Activated CD4-positive, alpha-beta memory T cell treated with anti-CD3 and anti-CD28 coated beads, Interleukin-2, amount 10 ng/mL, durations not matched to agents 7 days and 5 days (primary cell): Measurements from ENCODE around the gene PAOX. TPM values are rescaled to one million over a fixed set of nuclear protein-coding genes. Genes with fewer than 3 reads are reported as not detected.

ENCODE experiments used
- CTCF ChIA-PET: fragments of 350-600 bp; sonication (Branson Sonifier 250); formaldehyde crosslinking; loops from one replicate; lab custom pipeline; 2021; ENCODE audit warnings: antibody characterized with exemption, inconsistent platforms; lab: Charles Lee
- POLR2A ChIA-PET: fragments of 350-600 bp; sonication (Branson Sonifier 250); formaldehyde crosslinking; loops from one replicate; lab custom pipeline; 2021; ENCODE audit warnings: antibody characterized with exemption; lab: Charles Lee
- DNase-seq: peaks from one replicate; pipeline ENCODE4 v3.0.0-alpha.2; 2020
- H3K27ac Mint-ChIP-seq: one replicate; pipeline ENCODE4 v1.8.0; 2021; ENCODE audit warnings: mild to moderate bottlenecking, mixed read lengths
- H3K27me3 Mint-ChIP-seq: one replicate; pipeline ENCODE4 v1.8.0; 2021; ENCODE audit warnings: mixed read lengths
- H3K36me3 Mint-ChIP-seq: one replicate; pipeline ENCODE4 v1.8.0; 2021; ENCODE audit warnings: low read depth, mixed read lengths
- H3K4me1 Mint-ChIP-seq: one replicate; pipeline ENCODE4 v1.8.0; 2021; ENCODE audit warnings: mixed read lengths
- H3K4me3 Mint-ChIP-seq: one replicate; pipeline ENCODE4 v1.8.0; 2021; ENCODE audit warnings: mild to moderate bottlenecking, mixed read lengths
- H3K9me3 Mint-ChIP-seq: one replicate; pipeline ENCODE4 v1.8.0; 2021; ENCODE audit warnings: mixed read lengths
- total RNA-seq, 2 experiments: library from RNA; stranded (reverse); gene quantifications; one replicate each; pipeline ENCODE4 v1.2.3, GENCODE V29; 2021

Gene PAOX
- total RNA-seq: 1 to 10 TPM; 5.9 to 7.8 TPM

DNA sequence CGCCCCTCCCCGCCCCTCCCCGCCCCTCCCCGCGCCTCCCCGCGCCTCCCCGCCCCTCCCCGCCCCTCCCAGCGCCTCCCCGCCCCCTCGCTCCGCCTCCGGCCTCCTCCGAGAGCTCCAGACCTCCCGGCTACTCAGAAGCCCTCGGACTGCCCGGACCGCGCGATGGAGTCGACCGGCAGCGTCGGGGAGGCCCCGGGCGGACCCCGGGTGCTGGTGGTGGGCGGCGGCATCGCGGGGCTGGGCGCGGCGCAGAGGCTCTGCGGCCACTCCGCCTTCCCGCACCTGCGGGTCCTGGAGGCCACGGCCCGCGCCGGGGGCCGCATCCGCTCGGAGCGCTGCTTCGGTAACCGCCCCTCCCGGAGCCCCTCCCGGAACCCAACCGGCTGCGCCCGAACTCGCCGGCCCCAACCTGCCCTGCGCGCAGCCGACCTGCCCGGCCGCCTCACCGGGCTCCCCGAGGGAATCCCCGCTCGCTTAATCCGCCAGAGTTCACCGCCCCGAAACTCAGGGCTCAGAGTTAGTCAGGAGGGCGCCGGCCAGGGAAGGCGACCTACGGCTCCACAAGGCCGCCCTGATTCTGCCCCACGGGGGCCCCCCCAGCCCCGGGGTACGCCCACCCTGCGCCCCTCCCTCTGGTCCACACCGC, at the start of gene PAOX:
Gene PAOX (plus strand): TSS at position 111 of the 649 bp plus-strand sequence. CDS start 55 bp downstream, at position 166.
- ChIA-PET POLR2A (interaction anchor here (1.1 to 6.2 kb wide), 3 partner anchors 11 to 26 kb away, joined by 3 to 68 read pairs (median 8); partner anchors contain the start of gene FUOM), CTCF (interaction anchor here (1.4 kb wide), 1 partner anchor 9 kb away, joined by 3 read pairs; no protein-coding TSS in a partner anchor)
- peaks cover 7% of the 10 kb centered on the region for H3K27me3 Mint-ChIP-seq
- DNase-seq: peak; percentile 58
- H3K4me3 Mint-ChIP-seq: peak within 1 kb of the TSS; percentile 77
- H3K27ac Mint-ChIP-seq: peak within 1 kb of the TSS; percentile 35
- H3K4me1 Mint-ChIP-seq: peaks cover 14% of the 10 kb centered on the region
- H3K36me3 Mint-ChIP-seq: no peaks in the 10 kb centered on the region
- no peaks in the 10 kb centered on the region for H3K9me3 Mint-ChIP-seq

DNA sequence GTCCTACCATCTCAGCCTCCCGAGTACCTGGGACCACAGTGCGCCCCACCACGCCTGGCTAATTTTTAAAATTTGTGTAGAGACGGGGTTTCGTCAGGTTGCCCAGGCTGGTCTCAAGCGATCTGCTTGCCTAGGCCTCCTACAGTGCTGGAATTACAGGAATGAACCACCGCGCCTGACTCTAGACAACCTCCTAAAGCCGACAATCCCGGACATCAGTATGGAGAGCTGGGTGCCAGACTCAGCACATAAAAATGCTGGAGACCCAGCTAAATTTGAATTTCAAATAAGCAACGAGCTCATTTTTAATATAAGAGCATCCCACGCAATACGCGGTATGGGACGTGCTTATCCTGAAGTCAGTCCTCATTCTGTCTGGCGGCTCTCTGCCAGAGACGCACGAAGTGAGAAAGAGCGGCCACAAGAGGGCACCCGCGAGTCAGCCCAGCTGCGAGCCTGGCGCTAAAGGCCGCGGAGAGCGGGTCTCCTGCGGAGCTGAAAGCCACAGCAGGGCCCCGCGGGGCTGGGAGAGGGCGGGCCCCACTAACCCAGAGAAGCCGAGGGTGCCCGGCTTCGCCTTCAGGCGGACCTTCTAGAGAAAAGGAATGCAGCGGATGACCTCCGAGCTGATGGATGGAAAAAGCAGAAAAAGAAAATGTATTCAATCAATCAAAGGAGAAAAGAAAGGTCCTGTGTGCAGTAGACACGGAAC, 49.4 kb upstream of the PAOX start:
- Mint-ChIP-seq H3K9me3 (no peaks in the 10 kb centered on the region), H3K4me3 (no peak overlapping the region), H3K27me3 (peaks cover 68% of the 10 kb centered on the region), H3K36me3 (no peaks in the 10 kb centered on the region), H3K27ac (no peak overlapping the region), H3K4me1 (peaks cover 11% of the 10 kb centered on the region)
- CTCF ChIA-PET: interaction anchor here (0.5 to 3.0 kb wide), 38 partner anchors 9 to 804 kb away, joined by 3 to 18 read pairs (median 4); partner anchors contain the start of genes ECHS1, FUOM and PRAP1
- DNase-seq: peak; percentile 85
- POLR2A ChIA-PET: interaction anchor here (1.2 to 2.8 kb wide), 2 partner anchors 60 to 76 kb away, joined by 4 to 8 read pairs; no protein-coding TSS in a partner anchor

DNA sequence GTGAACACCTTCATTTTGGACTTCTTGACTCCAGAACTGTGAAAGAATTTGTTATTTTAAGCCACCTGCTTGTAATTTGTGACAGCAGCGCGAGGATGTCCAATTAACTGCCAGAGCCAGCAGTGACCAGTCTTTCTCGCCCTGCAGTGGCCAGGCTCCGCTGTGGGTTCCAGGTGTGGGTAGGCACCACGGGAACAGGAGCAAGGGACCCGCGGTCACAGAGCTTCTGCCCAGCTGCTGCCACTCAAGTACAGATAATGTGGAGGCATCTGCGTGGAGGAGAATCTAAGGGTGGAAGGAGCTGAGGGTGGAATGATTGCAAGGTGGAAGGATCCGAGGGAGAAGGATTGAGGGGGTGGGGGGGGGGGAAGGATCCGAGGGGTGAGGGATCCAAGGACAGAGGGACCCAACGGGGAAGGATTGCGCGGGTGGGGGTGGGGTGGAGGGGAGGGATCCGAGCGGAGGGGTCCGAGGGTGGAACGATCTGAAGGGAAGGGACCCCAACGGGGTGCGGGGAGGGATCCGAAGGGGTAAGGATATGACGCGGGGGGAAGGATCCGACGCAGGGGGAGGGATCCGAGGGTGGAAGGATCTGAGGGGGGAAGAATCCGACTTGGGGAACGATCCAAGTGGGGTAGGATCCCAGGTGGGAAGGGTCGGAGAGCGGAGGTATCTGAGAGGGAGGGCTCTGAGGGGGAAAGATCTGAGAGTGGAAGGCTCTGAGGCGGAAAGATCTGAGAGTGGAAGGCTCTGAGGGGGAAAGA, 45.9 kb upstream of the PAOX start:
- H3K27ac Mint-ChIP-seq: no peak overlapping the region
- H3K4me3 Mint-ChIP-seq: no peak overlapping the region
- no peak for DNase-seq
- no peaks in the 10 kb centered on the region for H3K36me3 Mint-ChIP-seq
- peaks cover 51% of the 10 kb centered on the region for H3K27me3 Mint-ChIP-seq
- peaks cover 9% of the 10 kb centered on the region for H3K4me1 Mint-ChIP-seq
- POLR2A ChIA-PET: no interaction called here
- H3K9me3 Mint-ChIP-seq: no peaks in the 10 kb centered on the region
- CTCF ChIA-PET: interaction anchor here (0.7 kb wide), 1 partner anchor 12 kb away, joined by 4 read pairs; no protein-coding TSS in a partner anchor

DNA sequence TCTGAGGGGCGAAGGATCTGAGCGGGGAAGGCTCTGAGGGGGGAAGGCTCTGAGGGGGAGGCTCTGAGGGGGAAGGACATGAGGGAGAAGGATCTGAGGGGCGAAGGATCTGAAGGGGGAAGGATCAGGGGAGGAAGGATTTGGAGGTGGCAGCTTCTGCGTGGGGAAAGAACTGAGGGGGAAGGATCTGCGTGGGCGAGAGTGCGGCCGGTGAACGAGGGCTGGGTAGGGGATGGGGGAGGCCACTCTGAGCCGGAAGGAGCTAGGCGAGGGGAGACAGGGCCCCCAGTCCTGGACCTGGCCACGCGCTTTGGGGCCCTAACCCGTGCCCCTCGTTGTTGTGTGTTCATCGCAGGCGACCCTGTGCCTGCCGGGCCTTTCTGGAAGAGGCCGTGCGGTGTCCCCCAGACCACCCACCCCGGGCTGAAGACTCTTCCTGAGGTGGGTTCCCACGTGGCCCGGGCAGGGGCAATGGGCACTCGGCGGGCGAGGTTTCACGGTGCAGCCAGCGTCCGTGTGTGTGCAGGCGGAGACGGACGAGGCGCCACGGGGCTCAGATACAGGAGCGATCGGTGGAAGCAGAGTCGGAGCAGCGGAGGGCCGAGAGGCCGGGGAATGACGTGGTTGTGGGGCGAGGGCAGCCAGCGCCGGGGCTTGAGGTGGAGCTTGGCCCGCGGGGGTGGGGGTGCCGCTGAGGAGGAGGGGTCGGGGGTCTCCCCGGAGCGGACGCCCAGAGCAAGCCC, 44.4 kb upstream of the PAOX start:
- no peaks in the 10 kb centered on the region for H3K36me3 Mint-ChIP-seq
- no peak for DNase-seq
- CTCF ChIA-PET: interaction anchor here (0.7 kb wide), 1 partner anchor 64 kb away, joined by 3 read pairs; no protein-coding TSS in a partner anchor
- peak overlapping the region; percentile 30 for H3K4me3 Mint-ChIP-seq
- no peaks in the 10 kb centered on the region for H3K9me3 Mint-ChIP-seq
- H3K27ac Mint-ChIP-seq: no peak overlapping the region
- POLR2A ChIA-PET: no interaction called here
- H3K4me1 Mint-ChIP-seq: peaks cover 7% of the 10 kb centered on the region
- peaks cover 40% of the 10 kb centered on the region for H3K27me3 Mint-ChIP-seq

DNA sequence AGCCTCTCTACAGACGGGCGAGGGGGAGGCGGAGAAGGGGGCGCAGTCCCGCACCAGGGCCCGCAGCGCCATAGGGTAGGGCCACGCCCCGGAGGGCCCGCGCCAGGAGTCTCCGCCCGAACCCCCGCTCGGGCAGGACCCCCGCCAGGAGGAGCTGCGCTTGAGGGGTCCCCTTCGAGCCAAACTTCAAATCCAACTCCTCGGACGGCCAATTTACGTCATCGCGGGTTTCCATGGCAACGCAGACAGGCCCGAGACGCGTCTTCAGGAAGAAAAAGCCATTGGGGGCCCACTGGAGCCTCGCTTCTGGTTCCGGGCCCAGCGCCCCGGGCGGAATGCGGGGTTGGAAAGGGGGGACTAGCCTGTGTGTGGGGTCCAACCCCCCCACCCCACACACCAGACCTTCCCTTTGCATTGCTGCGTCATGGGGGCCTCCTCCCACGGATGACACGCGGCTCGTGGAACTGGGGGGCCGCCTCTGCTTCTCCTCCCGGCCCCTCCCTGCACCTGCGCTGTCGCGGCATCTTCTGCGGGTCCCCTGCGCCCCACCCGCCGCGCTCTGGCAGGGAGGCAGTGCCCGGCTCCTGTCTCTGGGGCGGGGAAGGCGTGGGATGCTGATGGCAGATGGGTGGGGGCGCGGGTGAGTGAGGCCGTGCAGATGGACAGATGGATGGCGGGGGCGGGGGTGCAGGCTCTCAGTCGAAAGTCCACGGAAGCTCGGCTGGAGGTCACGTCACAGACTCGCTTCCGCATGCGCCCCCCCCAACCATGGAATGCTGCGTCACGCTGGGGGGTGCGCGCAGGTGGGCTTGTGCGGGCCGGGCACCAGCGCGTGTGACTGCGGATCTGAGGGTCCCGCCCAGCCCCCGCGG, 43.6 kb upstream of the PAOX start:
- no peaks in the 10 kb centered on the region for H3K36me3 Mint-ChIP-seq
- H3K4me3 Mint-ChIP-seq: no peak overlapping the region
- ChIA-PET POLR2A (interaction anchor here (1.3 kb wide), 1 partner anchor 22 kb away, joined by 3 read pairs; no protein-coding TSS in a partner anchor), CTCF (interaction anchor here (0.7 kb wide), 1 partner anchor 63 kb away, joined by 3 read pairs; no protein-coding TSS in a partner anchor)
- H3K27ac Mint-ChIP-seq: no peak overlapping the region
- peak; percentile 77 for DNase-seq
- H3K4me1 Mint-ChIP-seq: peaks cover 3% of the 10 kb centered on the region
- peaks cover 37% of the 10 kb centered on the region for H3K27me3 Mint-ChIP-seq
- no peaks in the 10 kb centered on the region for H3K9me3 Mint-ChIP-seq

DNA sequence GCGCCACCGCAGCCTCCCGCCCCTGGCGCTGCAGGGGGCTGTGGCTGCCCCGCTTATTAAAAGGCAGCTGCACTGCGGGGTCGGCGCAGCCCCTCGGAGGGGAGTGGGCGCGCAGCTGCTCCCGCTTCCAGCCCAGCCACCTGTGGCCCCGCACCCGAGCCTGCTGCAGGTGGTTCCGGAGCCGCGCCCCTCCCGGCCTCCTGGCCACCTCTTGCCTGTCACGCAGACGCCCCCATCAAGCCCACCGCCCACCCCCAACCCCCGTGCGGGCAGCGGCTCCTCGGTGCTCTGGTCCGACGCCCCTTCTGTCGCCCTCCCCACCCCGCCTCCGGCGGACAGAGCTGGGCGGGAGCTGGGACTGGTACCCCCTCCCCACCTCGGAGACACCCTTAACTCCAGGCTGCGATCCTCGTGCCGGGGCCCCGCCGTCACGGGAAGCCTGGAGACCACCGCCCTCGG, 42.9 kb upstream of the PAOX start:
- Mint-ChIP-seq H3K27me3 (peaks cover 31% of the 10 kb centered on the region), H3K4me1 (peaks cover 3% of the 10 kb centered on the region), H3K9me3 (no peaks in the 10 kb centered on the region), H3K4me3 (no peak overlapping the region), H3K36me3 (no peaks in the 10 kb centered on the region), H3K27ac (no peak overlapping the region)
- POLR2A ChIA-PET: interaction anchor here (1.3 kb wide), 1 partner anchor 21 kb away, joined by 3 read pairs; no protein-coding TSS in a partner anchor
- DNase-seq: no peak
- CTCF ChIA-PET: interaction anchor here (1.1 kb wide), 1 partner anchor 58 kb away, joined by 4 read pairs; no protein-coding TSS in a partner anchor

DNA sequence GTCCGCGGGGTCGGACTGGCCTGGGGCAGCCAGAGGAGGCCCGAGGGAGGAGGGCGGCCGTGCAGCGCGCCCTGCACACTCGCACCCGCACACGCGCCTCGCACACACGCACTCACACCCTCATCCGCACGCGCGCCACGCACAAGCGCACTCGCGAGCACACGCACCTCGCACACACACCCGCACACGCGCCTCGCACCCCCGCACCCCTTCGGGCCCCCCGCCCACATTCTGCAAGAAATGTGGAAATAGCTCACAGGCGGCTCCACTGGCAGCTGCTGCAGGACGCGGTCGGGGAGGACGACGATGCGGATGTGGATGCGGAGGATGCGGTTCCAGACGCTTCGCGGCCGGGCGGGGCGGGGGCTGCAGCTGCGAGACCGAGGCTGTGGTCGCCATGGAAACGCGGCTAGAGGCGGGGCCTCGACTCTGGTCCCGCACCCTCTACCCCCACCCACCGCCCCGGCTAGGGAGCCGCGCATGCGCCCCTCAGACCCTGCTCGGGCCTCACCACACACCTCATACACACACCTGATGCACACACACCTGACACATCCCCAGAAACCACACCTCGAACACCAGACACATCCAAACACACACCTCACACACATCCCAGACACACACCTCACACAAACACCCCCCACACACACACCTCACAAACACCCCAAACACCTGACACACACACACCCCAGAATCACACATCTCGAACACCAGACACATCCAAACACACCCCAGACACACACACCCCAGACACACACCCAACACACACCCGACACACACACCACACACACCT, 42.3 kb upstream of the PAOX start, which contains the start of gene CALY:
Gene CALY (minus strand): TSS at position 320 of the 793 bp plus-strand sequence. CDS start 7,907 bp downstream, outside the sequence.
- CTCF ChIA-PET: interaction anchor here (0.6 to 1.1 kb wide), 2 partner anchors 58 to 293 kb away, joined by 3 to 4 read pairs; no protein-coding TSS in a partner anchor
- H3K9me3 Mint-ChIP-seq: no peaks in the 10 kb centered on the region
- H3K27me3 Mint-ChIP-seq: peaks cover 25% of the 10 kb centered on the region
- POLR2A ChIA-PET: interaction anchor here (0.6 to 1.3 kb wide), 2 partner anchors 12 to 21 kb away, joined by 3 read pairs; no protein-coding TSS in a partner anchor
- no peaks in the 10 kb centered on the region for H3K36me3 Mint-ChIP-seq
- H3K27ac Mint-ChIP-seq: no peak within 1 kb of the TSS
- DNase-seq: peak; percentile 86
- peaks cover 3% of the 10 kb centered on the region for H3K4me1 Mint-ChIP-seq
- peak within 1 kb of the TSS; percentile 32 for H3K4me3 Mint-ChIP-seq

DNA sequence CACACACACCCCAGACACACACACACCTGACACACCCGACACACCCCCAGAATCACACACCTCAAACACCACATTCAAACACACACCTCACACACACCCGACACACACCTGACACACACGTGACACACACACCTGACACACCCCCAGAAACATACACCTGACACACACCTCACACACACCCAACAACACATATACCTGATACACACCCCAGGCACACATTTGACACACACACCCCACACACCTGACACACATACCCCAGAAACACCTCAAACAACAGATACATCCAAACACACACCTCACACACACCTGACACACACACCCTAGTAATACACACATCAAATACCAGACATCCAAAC, 41.7 kb upstream of the PAOX start:
- no peak overlapping the region for H3K4me3 Mint-ChIP-seq
- H3K36me3 Mint-ChIP-seq: no peaks in the 10 kb centered on the region
- CTCF ChIA-PET: interaction anchor here (1.1 kb wide), 1 partner anchor 59 kb away, joined by 4 read pairs; no protein-coding TSS in a partner anchor
- POLR2A ChIA-PET: no interaction called here
- H3K9me3 Mint-ChIP-seq: no peaks in the 10 kb centered on the region
- H3K27me3 Mint-ChIP-seq: peaks cover 23% of the 10 kb centered on the region
- DNase-seq: no peak
- H3K4me1 Mint-ChIP-seq: peaks cover 3% of the 10 kb centered on the region
- H3K27ac Mint-ChIP-seq: no peak overlapping the region

DNA sequence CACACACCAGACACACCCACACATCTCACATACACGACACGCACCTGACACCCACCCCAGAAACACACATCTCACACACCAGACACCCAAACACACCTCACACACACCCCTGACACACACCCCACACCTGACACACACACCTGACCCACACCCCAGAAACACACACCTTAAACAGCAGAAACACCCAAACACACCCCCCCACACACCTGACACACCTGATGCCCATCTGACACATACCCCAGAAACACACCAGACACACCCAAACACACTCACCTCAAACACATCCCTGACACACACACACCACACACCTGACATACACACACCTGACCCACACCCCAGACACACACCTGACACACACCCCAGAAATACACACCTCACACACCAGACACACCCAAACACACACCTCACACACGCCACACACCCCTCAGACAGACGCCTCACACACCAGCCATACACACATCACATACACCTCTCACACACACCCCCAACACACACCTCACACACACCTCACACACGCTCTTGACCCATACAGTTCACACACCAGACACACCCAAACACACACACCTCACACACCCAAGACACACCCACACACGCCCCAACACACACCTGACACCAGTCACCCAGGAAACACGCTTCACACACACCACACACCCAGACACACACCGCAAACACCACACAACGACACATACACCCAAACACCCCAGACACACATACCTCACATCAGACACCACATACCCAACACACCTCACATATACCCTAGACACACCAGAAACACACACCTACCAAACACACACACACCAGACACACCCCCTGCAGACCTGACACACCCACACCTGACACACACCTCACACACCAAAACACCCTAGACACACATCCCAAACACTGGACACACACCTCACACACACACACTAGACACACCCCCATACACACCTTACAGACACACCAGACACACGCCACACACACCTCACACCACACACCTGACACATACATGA, 40.7 kb upstream of the PAOX start:
- CTCF ChIA-PET: no interaction called here
- POLR2A ChIA-PET: no interaction called here
- Mint-ChIP-seq H3K9me3 (no peaks in the 10 kb centered on the region), H3K27me3 (peaks cover 14% of the 10 kb centered on the region), H3K27ac (no peak overlapping the region), H3K36me3 (no peaks in the 10 kb centered on the region), H3K4me3 (no peak overlapping the region), H3K4me1 (peaks cover 5% of the 10 kb centered on the region)
- no peak for DNase-seq
